COR-L47 (cell line): Measurements from ENCODE around the gene CHRND.

Source experiments
- DNase-seq: peaks from one replicate; lab custom pipeline; 2025; lab: John Stamatoyannopoulos, UW

Gene CHRND

DNA sequence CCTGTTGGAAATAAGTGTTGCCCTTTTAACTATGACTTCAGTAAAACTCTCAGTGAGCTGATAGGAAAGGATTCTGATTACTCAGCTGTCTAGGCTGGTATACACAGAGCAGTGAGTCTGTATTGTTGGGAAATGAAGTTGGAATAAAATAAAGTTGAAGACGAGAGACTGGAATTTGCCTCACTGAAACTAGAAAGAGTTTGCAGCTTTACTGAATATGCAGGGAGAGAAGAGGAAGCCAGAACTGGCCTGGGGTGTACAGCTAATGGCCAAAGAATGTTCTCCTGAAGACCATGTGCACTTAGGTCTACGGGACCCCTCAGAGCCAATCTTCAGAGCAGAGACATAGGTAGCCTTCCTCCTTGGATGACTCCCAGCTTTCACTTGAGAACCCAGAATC, 51.0 kb downstream of the CHRND start:
- no peak for DNase-seq

DNA sequence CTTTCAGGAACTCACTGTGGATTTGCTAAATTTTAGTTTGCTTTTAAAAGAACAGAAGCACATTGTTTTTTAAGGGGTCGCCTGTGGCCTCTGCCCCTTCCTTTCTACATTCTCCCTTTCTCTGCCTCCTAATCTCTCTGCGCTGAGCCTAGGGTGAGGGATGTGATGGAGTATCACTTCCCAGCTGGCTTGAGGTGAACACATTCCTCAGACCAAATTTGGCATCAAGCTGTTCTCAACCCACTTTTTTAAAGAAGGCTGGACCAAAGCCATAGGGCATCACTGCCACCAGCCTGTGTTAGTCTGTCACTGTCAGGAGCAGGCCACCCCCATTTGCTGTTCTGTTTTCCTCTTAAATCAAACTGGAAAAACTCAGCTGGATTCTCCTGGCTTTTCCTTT, 51.9 kb downstream of the CHRND start:
- no peak for DNase-seq

DNA sequence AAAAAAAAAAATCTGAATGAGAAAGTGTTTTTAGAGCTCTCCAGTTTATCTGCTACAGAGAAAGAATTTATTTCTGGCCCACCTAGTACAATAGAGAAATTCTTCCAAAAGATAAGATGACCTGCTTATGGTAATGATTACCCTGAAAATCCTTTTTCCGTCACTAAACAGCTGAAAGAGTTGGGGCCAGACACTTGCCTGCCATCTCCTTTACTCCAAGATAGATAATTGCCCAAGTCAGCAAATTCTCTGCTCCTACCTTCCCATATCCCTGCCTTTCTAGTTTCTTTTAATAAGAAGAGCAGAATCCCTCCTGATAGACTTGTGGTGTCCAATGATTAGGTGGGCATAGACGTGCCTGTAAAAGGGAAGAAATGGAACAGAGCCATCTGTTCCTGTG, 52.7 kb downstream of the CHRND start:
- no peak for DNase-seq

DNA sequence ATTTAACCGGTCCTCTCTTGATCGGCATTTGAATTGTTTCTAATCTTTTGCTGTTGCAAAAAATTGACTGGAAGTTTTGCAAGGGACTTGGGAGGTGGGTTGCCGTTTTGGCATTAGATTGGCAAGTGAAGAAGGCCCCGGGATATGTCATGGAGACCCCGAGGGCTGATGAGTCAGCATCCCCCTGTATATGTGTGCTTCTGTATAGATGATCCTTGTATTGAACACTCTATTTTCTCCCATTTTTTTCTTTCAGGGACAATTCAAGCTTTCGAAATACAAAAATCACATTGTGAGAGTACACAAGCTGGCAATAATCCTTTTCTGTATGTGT, 54.7 kb downstream of the CHRND start:
- DNase-seq: no peak

DNA sequence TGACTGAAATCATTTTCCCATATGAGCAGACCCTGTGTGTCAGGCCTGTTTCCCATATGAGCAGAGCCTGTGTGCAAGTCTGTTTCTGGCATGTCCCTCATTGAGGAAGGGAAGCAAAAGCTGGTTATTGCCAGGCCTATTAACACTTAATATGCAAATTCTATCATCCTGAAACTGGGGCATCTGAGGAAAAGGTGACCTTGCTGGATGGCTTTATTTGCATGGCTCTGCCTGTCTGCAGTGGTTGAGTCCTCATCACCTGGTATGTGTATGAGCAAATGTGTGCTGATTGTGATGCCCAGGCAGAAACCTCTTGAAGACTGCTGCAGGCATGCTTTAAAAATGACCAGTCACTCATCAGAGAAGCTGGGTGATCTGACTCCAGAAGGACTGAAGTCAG, 55.8 kb downstream of the CHRND start:
- DNase-seq: no peak

DNA sequence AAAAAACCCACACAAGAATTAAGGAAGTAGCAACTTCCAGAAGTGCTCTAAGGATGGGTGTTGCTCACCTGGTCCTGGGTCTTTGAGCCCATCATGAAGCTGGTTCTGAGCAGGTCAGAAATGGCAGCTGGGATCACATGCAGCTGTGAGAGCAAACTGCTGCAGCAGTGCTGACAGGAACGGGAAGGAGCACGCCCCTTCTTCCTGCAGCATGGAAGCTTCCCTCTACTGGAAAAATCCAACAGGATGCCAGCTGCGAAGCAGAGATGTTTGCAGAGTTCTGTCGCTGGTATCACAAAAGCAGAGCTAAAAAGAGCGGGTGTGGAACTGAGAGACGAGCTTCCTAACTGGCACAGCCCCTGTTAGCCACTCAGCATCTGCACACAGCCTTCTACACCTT, 58.3 kb downstream of the CHRND start:
- DNase-seq: no peak
